GM21515 (cell line): ENCODE data around the gene RIPK1.
"Not testable (repeated sequence)": the region's sequence is repeated elsewhere in the genome, so short reads cannot be mapped to it uniquely, and the experiment has no call there.

ENCODE experiments used
- ATAC-seq: cut with Tn5 transposase; IDR thresholded peaks from one replicate; pipeline ENCODE4 v1.9.1; 2021; ENCODE audit not compliant: unreplicated experiment

Gene RIPK1

DNA sequence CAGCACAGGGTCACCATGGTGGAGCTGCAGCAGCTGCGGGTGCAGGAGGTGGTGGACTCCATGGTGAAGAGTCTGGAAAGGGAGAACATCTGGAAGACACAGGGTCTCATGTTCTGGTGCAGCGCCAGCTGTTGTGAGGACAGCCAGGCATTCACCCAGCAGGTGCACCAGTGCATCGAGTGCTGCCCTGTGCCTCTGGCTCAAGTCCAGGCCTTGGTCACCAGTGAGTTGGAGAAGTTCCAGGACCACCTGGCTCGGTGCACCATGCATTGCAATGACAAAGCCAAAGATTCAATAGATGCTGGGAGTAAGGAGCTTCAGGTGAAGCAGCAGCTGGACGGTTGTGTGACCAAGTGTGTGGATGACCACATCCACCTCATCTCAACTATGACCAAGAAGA, 22.9 kb upstream of the RIPK1 start:
- no peak for ATAC-seq

DNA sequence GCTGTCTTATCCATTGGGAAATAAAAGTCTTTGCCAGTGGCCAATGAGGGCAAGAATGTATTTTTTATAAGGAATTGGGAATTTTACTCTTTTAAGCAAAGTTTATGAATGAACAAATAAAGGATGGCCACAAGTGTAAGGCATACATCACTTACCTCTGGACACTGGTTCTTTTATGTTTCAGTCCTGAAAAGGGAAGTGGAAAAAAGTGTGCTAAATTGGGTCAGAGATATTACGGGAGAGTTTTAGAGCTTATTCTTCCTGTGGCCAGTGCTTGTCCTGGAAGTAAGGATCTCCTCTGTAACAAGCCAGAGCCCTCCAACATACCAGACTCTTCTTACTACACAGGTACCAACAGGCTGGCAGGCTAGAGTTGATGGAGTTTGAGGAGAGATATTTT, 22.5 kb upstream of the RIPK1 start:
- ATAC-seq: no peak

DNA sequence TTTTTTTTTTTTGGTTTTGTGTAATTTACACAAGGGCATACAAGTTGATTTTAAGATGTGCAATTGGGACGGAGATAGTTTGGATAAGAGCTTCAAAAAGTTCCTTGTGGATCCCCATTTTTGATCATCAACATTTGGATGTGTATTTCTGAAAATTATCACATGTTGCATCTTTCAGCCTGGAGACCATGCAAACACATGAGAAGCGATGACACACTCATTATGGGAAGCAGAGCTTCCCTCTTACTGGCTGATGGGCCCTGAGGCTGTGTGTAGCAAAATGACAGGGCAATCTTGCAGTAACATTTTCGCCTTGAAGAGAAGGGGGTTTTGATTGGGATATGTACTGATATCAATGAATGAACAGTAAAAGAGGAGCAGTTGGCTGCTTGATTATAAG, 22.0 kb upstream of the RIPK1 start:
- ATAC-seq: no peak

DNA sequence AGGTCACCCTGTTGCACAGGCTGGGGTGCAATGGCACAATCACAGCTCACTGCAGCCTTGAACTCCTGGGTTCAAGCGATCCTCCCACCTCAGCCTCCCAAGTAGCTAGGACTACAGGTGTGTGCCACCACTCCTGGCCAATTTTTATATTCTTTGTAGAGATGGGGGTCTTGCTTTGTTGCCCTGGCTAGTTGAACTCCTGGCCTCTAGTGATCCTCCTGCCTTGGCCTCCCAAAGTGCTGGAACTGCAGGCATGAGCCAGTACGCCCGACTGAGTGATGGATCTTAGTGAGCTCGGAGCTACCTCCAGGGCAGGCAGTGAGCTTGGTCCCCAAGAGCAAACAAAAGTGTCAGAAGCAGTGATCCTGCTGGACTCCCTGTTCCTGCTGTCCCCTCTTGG, 20.3 kb upstream of the RIPK1 start:
- not testable (repeated sequence) for ATAC-seq

DNA sequence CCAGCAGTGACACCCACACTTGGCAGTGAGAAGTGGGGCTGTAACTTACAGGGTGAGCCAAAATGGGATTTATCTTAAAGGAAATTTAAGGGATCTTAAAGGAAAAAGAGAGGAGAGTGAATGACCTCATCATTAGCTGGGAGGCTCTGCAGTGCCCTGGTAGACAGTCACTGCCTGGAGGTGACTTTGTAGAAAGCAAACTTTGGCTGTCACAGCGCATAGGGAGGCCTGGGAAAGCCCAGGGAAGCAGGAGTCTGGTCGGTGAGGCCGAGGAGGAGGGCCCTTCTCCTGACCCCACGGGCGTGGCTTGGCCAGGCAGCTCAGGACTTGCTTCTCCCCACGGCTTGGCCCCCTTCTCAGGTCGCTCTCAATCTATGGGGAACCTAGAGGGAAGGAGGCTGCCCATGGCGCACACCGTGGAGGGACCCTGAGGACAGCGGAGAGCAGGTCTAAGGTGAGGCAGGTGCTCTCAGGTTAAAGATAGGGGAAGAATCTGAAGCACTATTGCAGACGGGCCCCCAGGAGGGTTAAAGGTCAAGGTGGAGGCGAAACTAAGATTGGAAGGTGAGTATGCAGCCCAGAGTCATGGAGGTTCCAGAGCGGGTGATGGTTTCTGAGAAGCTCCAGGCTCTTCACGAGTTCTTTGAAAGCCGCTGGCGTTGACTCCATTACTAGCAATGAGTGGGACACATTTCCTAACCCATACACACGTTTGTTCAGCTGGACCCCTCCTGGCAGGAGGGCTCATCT, 15.6 kb upstream of the RIPK1 start:
- ATAC-seq: no peak

DNA sequence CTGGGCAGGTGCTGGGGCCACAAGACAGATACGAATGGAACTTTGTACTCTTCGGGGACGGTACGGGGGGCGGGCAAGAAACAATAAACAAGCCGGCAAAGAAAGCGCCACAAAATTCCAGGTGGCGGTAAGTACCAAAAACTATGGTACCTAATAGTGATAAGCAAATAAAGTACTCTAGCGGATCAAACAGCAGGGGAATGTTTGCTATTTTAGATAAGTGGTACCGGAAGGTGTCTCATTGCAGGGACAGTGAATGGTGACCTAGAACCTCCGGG, 15.1 kb upstream of the RIPK1 start:
- ATAC-seq: no peak

DNA sequence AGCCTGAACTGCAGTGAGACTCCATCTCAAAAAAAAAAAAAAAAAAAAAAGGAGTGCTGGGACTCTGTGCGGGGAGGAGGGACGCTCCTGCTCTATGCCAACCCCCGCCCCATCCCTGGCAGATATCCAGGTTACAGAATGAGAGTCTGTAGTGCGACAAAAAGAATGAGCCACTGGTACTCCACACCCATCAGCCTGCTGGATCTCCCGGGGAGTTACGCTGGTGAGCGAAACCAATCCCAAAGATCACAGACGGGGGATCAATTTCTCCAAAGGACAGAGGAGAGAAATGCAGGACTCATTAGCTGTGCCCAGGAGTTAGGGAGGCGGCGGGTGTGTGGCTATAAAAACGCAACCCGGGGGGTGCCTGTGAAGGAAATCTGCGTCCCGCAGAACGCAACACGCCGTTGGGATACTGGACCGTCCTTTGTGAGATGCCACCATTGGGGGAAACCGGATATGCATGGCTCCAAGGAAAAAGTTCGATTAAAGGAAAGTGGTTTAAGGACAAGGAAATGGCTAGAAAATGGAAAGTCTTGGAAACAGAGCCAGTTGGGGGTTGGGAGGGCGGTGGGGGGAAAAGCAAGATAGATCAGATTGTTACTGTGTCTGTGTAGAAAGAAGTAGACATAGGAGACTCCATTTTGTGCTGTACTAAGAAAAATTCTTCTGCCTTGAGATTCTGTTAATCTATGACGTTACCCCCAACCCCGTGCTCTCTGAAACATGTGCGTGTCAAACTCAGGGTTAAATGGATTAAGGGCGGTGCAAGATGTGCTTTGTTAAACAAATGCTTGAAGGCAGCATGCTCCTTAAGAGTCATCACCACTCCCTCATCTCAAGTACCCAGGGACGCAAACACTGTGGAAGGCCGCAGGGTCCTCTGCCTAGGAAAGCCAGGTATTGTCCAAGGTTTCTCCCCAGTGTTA, 13.8 kb upstream of the RIPK1 start:
- not testable (repeated sequence) for ATAC-seq

DNA sequence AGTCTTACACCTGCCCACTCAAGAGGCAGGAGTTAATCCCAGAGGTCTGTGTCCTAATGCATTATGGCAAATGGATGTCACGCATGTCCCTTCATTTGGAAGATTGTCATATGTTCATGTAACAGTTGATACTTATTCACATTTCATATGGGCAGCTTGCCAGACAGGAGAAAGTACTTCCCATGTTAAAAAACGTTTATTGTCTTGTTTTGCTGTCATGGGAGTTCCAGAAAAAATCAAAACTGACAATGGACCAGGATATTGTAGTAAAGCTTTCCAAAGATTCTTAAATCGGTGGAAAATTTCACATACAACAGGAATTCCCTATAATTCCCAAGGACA, 13.2 kb upstream of the RIPK1 start:
- not testable (repeated sequence) for ATAC-seq

DNA sequence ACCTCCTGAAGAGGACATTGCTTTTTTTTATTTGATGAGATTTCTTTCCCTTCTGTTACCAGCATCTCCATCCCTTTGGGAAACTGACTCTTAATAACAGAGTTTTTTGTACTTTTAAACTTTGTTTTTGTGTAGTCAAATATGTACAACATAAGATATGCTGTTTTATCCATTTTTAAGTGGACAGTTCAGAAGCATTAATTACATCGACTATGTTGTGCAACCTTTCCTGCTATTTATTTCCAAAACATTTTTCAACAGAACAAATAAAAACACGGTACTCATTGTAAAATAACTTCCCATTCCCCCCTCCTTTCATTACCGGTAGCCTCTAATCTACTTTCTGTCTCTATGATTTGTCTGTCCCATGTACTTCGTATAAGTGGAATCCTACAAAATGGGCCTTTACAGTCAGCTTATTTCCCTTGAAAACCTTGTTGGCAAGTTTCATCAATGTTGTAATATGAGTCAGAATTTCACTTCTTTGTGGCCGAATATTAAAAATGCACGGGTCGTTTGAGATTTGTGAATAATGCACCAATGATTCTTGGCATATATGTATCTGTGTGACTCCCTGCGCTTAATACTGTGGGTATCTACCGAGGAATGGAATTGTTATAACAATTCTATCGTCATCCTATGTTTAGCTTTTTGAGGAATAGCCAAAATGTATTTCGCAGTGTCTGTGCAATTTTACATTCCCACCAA, 11.1 kb upstream of the RIPK1 start:
- no peak for ATAC-seq

DNA sequence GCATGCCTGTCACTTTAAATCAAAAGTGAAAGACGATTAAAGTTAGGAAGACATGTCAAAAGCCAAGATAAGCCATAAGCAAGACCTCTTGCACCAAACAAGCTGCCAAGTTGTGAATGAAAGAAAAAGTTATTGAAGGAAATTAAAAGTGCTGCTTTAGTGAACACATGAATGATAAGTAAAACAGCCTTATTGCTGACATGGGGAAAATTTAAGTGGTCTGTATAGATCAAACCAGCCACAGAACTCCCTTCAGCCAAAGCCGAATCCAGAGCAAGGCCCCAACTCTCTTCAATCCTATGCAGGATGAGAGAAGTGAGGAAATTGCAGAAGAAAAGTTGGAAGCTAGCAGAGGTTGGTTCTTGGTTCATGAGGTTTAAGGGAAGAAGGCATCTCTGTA, 9.3 kb upstream of the RIPK1 start:
- no peak for ATAC-seq

DNA sequence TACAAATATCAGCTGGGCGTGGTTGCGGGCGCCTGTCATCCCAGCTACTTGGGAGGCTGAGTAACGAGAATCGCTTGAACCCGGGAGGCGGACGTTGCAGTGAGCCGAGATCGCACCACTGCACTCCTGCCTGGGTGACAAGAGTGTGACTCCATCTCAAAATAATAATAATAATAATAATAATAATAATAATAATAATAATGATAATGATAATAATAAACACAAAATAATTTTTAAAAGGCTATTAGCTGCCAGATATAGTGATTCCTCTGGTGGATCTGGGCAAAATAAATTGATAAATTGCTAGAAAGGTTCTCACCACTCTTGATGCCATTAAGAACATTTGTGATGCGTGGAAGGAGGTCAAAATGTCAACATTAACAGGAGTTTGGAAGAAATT, 8.2 kb upstream of the RIPK1 start:
- not testable (repeated sequence) for ATAC-seq

DNA sequence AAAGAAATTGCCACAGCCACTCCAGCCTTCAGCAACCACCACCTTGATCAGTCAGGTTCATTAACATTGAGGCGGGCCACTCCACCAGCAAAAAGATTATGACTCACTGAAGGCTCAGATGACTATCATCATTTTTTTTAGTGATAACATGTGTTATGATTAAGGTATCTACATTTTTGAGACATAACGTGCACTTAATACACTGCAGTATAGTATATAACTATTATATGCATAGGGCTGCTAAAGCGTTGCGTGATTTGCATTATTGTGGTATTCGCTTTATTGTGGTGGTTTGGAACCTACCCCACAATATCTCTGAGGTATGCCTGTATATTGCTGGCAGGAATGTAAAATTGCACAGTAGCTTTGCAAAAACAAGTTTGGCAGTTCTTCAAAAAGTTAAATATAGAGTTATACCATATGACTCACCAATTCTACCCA, 6.8 kb upstream of the RIPK1 start:
- ATAC-seq: no peak

DNA sequence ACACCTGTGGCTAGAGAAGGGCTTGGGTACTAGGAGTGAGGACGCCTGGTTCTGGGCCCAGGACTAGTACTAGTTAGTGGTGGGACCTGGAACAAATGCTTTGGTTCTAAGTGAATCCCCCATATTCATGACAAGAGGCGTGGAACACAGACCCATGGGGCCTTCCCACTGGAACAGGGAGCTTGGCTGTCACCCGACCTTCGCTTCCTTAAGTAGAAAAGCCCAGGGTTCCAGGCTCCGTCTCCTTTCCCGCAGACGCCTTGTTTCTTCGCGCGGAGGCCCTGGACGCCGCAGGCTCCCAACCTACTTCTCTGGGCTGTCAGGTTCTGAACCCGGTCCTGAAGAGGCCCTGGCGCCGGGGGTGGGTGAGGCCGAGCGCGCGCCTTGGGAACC, 5.0 kb upstream of the RIPK1 start:
- ATAC-seq: not testable (repeated sequence)

DNA sequence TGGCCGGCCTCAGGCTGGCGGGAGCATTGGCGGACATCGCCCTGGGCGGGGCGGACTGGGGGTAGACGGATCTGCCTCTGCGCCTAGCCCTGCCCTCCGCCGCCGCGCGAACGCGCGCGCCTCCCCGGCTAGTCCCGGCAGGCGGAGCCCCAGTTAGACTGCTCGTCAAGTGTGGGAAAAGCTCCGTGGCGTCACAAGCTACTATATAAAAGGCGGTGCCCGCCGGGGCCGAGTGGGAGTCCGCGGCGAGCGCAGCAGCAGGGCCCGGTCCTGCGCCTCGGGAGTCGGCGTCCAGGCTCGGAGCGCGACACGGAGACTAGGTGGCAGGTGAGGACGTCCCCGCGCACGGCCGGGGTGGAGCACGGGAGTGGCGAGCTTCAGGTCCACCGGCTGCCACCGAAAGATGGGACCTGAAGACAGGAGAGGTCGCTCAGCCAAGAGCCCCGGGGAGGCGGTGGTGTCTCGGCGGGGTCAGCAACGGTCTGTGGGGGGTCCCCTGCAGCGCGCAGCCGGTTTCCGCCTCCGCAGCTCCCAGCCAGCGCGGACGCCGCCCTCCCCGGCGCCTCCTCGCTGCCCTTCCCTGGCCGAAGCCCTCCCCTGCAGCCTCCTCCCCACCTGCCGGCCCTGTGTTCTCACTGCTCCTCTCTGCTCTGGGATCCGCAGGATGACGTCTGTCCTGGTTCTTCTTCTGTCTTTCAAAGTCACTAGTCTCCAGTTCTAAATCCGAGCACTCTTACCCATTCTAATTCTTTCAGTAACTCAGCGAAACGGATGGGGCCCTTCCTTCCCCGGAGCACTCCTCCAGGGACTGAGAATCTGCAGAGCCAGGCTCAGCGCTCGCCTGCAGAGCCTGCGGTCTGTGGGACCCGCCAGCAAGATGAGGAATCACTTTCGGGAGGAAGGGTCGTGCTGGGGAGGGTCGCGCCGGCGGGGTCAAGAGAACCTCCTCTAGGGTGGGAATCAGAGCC, 4.3 kb upstream of the RIPK1 start:
- ATAC-seq: peak; percentile 69

DNA sequence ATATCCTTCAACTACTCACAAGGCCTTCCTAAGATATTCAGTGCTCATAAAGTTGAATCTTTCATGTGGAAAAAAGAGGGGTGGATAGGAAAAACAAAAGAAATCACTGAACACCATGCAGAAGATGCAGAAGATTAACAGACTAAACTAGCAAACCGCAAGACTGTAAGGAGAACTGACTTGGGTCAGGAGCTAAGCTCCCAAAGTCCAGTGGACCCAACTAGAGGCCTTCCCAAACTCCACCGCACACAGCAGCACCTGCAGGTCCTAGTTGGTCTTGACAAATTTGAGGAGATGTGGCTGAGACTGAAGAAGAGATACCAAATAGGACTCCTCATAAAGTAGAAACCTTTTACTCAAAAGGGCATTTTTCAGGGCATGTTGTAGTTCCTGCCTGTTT, 3.3 kb downstream of the RIPK1 start:
- no peak for ATAC-seq

DNA sequence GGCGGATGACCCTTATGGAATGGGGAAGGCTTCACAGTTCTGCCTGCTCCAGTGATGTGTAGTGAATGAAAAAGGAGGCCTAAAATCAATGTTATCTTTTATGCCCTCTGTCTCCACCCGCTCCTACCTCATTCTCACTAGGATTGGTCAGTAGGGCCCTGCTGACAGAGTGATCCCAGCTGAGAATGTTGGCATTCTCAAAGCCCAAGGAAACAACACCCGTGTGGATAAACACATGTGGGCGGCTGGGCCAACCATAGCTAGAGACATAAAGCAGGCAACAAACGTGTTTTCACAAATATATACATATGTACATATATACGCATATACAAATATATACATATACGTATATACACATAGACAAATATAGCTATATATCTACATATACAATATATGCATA, 4.5 kb downstream of the RIPK1 start:
- ATAC-seq: no peak

DNA sequence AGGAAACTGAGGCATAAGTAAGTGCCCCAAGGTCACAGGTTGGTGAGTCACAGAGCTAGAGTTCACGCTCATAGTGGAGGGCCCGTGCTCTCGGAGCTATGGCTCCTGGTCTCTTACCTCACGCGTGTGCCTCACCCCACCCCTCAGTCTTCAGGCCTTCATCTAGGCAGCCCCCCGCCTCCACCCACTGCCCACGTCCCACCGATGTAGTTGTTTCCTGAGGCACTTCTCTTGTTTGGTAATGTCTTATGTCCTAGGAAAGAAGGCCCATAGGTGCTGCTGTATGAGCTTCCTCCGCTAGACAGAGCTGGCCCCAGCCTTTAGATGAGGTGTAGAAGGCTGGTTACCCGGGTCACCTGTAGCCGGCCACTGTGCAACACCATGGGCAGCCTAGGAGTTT, 5.1 kb downstream of the RIPK1 start:
- no peak for ATAC-seq

DNA sequence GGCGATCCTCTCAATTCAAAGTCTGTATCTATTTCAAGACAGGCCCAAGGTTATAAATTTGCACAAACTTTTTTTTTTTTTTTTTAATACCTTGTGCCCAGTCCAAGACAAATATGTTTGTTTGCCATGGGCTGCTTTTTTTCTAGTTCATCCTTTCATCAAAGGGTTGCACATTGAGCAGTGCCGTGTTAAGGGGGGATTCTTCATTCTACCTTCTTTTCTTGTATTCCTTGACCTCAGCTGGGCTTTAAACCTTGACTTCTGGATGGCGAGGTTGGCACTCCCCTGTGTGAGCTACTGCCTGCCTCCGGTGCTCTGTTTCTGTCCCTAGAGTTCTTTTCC, 7.4 kb downstream of the RIPK1 start:
- no peak for ATAC-seq

DNA sequence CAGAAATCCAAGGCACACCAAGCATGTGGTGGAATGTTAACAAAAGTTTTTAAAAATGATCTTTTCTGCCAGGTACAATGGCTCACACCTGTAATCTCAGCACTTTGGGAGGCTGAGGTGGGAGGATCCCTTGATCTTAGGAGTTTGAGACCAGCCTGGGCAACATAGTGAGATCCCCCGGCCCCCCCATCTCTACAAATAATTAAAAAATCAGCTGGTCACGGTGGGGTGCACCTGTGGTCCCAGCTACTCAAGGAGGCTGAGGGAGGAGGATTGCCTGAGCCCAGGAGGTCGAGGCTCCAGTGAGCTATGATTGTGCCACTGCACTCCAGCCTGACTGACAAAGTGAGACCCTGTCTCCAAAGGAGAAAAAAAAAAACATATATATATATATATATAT, 8.0 kb downstream of the RIPK1 start:
- ATAC-seq: no peak

DNA sequence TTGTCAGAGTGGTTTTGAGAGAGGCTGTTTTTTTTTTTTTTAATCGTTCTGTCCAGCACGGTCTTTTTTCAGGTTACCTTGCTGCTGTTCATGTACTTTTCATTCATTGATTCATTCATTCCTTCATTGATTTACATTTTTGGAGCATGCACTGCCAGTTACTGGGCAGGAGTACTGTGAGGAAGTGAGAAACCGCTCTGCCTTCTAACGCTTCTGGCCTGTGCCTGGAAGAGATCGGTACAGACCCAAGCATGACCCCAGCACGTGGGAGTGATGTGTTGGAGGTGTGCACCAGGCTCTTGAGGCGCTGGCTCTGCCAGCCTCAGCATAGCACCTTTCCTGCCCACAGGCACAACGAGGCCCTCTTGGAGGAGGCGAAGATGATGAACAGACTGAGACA, 9.1 kb downstream of the RIPK1 start:
- no peak for ATAC-seq

DNA sequence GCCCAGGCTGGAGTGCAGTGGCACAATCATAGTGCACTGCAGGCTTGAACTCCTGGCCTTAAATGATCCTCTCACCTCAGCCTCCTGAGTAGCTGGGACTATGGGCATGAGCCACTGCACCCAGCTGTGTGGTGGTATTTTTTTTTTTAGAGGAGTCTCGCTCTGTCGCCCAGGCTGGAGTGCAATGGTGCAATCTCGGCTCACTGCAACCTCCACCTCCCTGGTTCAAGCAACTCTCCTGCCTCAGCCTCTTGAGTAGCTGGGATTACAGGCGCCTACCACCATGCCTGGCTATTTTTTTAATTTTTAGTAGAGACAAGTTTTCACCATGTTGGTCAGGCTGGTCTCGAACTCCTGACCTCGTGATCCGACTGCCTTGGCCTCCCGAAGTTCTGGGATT, 10.7 kb downstream of the RIPK1 start:
- not testable (repeated sequence) for ATAC-seq
